Ramos (cell line): ENCODE data around the gene CDK18.
"Not testable (repeated sequence)": the region's sequence is repeated elsewhere in the genome, so short reads cannot be mapped to it uniquely, and the experiment has no call there.

Experiments
- in situ Hi-C: fragments of 300-500 bp; cut with MboI; formaldehyde crosslinking; loops from one replicate; pipeline ENCODE4 v1.14.3; 2022; ENCODE audit warnings: low sequenced_read_pairs; ENCODE audit not compliant: unreplicated experiment

CDK18 gene

DNA sequence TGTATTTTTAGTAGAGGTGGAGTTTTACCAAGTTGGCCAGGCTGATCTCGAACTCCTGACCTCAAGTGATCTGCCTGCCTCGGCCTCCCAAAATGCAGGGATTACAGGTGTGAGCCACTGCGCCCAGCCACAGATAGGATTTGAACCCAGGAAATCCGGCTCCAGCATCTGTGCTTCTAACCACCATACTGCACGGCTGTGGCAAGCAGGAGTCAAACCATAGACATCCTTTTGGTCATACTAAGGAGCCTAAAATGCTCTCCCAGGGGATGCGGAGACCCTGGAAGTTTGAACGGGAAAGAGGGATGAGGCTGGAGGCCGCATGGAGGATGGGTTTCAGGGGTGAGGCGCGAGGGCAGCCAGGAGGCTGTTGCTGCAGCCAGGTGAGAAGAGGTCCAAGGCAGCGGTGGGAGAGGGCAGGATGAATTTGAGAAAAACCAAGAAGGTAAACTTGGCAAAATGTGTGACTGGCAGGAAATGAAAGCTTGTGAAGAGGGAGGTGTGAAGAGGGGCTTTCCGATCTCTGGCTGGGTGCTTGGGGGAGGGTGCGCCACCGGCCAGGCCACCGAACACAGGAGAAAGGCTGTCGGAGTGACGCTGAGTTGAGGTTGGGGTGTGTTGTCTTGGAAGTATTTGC is 24.0 kb upstream of the CDK18 start:
- in situ Hi-C loops, result no loop called here

GRCh38 chr1:205481218-205481617 is 23.3 kb upstream of the CDK18 start:
- in situ Hi-C loops, result no loop called here

GRCh38 chr1:205481629-205482151 is 22.8 kb upstream of the CDK18 start:
- in situ Hi-C loops, result no loop called here

GRCh38 chr1:205482587-205482986 is 21.9 kb upstream of the CDK18 start:
- in situ Hi-C loops, result not testable (repeated sequence)

GRCh38 chr1:205483372-205483771 is 21.1 kb upstream of the CDK18 start:
- in situ Hi-C loops, result no loop called here

DNA sequence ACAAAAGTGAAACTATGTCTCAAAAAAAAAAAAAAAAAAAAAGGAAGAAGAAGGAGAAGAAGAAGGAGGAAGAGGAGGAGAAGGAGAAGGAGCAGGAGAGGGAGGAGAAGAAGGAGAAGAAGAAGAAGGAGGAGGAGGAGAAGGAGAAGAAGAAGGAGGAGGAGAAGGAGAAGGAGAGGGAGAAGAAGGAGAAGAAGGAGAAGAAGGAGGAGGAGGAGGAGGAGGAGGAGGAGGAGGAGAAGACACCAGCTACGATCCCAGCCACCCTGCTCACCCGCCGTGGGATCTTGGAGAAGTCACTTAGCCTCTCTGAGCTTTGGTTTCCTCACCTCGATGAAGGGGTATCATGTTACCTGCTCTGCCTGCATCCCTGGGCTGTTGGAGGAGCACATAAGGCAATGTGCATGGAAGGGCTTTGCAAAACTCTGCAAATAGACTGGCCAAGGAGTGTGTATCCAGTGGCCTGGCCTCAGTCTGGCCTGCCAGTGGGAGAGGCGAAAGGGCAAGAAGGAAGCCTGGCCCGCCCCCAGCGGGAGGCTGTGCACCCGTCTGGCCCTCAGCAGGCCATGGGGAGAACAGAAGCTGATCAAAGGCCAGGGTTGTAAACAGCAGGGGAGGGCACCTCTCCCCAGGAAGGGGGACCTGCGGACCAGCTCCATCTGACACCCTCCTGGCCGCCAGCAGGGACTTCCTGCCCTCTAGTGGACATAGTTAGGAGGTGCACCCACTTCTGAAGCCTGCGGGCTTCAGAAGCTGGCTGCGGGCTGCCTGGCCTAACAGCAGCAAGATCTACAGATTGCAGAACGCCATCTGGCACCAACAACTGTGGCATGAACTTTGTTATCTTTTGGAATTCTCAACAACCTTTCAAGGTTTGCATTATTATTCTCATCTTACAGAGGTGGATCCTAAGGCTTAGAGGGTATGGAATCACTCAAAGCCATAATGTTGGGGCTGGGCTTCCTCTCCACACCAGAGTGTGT is 19.2 kb upstream of the CDK18 start:
- in situ Hi-C loops, result loop anchor here (5.0 kb wide), 1 partner anchor 88 kb away; no protein-coding TSS in a partner anchor

- in situ Hi-C loops, result loop anchor here (5.0 kb wide), 1 partner anchor 89 kb away; no protein-coding TSS in a partner anchor
Observed at GRCh38 chr1:205486258-205486657, 18.2 kb upstream of the CDK18 start.

- in situ Hi-C loops, result loop anchor here (5.0 kb wide), 1 partner anchor 91 kb away; no protein-coding TSS in a partner anchor
Observed at GRCh38 chr1:205488074-205488723, 16.3 kb upstream of the CDK18 start.

GRCh38 chr1:205491794-205492193 is 12.7 kb upstream of the CDK18 start:
- in situ Hi-C loops, result no loop called here

DNA sequence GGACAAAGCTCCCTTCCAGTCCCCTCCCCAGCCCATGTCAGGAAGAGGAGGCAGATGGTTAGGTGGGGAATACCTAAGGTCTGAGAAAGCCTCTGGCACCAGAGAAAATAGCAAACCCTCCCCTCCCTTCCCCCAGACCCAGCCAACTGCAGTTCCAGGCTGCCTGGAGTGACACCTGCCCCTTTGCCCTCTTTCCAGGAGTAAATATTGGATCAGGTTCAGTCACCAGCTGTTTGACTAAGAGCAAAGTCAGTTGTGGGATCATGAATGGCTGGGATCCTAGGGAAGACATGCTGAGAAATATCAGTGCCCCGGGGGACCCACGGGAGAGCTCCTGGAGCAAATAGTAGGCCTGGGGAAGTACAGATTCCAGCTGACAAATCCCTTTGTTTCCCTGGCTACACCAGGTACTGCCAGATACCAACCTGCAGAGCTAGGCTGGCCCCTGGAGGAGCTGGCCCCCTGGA is 12.2 kb upstream of the CDK18 start:
- in situ Hi-C loops, result no loop called here

DNA sequence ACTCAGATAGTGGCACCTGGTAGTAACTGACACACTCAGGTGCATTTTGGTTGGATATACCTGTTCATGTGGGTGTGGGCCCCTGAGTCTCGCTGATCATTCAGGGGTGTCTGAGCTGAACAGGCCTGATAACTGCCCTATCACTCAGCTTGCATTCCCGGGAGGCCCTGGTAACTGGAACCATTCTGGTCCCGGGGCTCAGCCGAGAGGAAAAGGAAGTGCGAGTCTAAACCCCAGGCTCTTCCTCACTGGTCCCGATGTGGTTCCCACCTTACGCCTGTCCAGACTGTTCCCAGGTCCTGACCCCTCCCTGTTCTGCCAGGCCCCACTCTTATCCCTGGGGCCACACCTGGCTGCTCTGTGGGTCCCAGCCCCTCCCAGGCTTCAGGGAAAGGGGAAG is 11.7 kb upstream of the CDK18 start:
- in situ Hi-C loops, result no loop called here

- in situ Hi-C loops, result no loop called here
Observed at GRCh38 chr1:205493241-205494085, 11.0 kb upstream of the CDK18 start.

DNA sequence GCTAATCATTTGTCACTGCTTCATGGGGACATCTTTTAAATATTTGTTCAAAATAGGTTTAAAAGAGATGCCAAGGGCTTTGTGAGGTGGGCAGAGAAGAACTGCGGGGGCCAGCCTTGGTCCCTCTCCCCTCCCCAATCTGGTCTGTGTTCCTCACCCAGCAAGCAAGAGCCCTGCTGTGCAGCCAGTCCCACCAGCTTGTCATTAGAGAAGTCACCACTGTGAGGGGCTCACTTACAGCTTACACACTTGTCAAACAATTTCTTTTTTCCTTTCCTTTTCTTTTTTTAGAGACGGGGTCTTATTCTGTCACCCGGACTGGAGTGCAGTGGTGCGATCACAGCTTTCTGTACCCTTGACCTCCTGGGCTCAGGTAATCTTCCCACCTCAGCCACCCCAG is 10.4 kb upstream of the CDK18 start:
- in situ Hi-C loops, result no loop called here

DNA sequence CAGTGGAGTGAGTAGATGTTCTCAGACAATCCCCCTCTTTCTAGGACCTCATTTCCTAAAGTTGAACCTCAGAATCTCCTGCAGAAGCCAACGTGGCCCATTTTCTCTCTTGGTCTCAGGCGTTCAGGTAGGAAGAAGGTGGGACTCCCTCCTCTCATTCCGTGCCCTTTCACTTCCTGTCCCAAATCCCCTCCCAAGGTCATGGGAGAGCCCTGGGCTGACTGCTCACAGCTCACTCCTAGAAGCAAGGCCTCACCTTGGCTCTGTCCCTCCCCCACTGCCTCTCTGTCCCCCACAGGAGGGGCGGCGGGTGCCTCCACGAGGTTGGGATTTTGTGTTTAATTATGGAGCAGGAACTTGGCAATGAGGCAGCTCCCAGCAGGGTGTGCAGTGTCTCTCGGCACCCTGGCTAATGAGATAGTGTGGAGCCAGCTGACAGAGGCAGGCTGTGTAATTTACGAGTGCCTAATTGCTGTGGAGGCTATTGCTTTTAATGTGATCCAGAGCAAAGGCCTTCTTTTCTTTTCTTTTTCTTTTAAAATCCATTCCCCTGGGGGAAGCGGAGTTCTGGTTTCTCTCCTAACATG is 9.1 kb upstream of the CDK18 start:
- in situ Hi-C loops, result no loop called here

GRCh38 chr1:205496661-205497060 is 7.8 kb upstream of the CDK18 start:
- in situ Hi-C loops, result no loop called here

GRCh38 chr1:205497351-205497750 is 7.1 kb upstream of the CDK18 start:
- in situ Hi-C loops, result no loop called here

- in situ Hi-C loops, result no loop called here
Observed at GRCh38 chr1:205499789-205500188, 4.7 kb upstream of the CDK18 start.

DNA sequence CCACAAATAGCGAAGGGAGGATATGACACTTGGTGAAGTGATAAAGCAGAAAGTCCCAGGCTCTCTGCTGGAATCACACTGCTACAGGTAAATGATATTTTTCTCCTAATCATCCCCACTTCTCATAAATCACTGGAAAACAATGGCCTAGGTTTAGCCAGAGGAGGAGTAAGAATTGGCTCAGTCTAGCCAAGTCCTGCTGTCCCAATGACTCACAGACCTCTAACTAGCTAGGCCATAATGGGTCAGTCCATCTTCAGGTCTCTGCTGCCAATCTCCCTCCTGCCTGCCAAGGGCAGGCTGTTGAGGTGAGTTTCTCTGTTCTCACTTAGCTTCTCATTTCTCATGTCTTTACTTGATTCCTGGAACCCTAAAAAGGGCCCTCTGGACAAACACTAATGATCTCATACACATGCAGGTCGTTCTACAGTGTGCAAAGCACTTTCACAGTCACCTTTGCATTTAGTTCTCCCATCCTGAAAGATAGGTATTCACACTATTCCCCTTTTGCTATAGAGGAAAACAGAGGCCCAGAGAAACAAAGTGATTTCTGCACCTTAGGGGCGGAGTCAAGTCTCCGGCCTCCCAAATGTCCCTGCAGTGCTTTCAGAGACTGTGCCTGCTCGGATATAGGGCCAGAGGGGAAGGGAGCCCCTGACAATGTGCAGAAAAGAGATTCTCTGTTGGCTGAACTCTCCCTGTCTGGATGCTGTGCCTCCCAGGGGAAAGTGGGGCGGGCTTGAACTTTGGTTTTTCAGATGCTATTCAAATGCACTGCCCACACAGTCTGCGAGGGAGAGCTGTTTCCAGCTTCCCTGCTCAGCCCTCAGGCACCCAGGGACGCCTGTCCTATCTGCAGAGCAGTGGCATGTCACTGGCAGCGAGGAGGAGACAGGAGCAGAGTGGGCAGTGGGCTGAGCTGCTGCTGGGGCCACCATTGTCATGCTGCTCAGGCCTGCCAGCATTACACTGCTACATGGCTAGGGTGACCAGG is 3.9 kb upstream of the CDK18 start:
- in situ Hi-C loops, result no loop called here
